IMR-90 (cell line): ENCODE data around the gene CRACDL. TPM values are rescaled to one million over a fixed set of nuclear protein-coding genes. Genes with fewer than 3 reads are reported as not detected.

Experiments
- ATAC-seq: fragments of 200-7000 bp; cut with Tn5 transposase; 2 replicates; pipeline ENCODE4 v1.9.1; 2020; ENCODE audit warnings: low read depth, mild to moderate bottlenecking, moderate library complexity
- BruUV-seq: library from RNA; stranded (reverse); fragments of 400-500 nt; replicated peaks from 2 replicates; lab custom pipeline; 2021; lab: Mats Ljungman, UMichigan
- CTCF ChIA-PET: fragments of 300-600 bp; formaldehyde crosslinking; extraction: SDS; loops from one replicate; lab custom pipeline; 2021; ENCODE audit warnings: antibody characterized with exemption; lab: Yijun Ruan, JAX
- POLR2A ChIA-PET: fragments of 300-600 bp; sonication (Branson Sonifier 250); formaldehyde crosslinking; loops from one replicate; lab custom pipeline; 2022; ENCODE audit warnings: antibody characterized with exemption; ENCODE audit not compliant: unreplicated experiment; lab: Charles Lee
- DNase-seq: peaks from one replicate; pipeline ENCODE4 v3.0.0; 2013
- H2AFZ ChIP-seq: replicated peaks from 2 replicates; pipeline ENCODE3; 2013; ENCODE audit warnings: low read length, mild to moderate bottlenecking; ENCODE audit not compliant: poor library complexity
- H2AK5ac ChIP-seq: 2 replicates; pipeline ENCODE4 v1.6.1; 2013; ENCODE audit warnings: low read depth, low read length, inconsistent platforms
- H2AK9ac ChIP-seq: replicated peaks from 2 replicates; pipeline ENCODE3; 2013; ENCODE audit warnings: mild to moderate bottlenecking, low read depth, low read length, moderate library complexity; ENCODE audit not compliant: poor library complexity
- H2BK120ac ChIP-seq: 2 replicates; pipeline ENCODE4 v1.6.1; 2013; ENCODE audit warnings: low read depth, low read length, inconsistent platforms
- H2BK15ac ChIP-seq: 3 replicates; pipeline ENCODE4 v1.6.1; 2013; ENCODE audit warnings: low read depth, low read length, inconsistent platforms
- H2BK20ac ChIP-seq: 2 replicates; pipeline ENCODE4 v1.6.1; 2013; ENCODE audit warnings: low read depth, mild to moderate bottlenecking, inconsistent platforms, low read length, moderate library complexity
- H2BK5ac ChIP-seq: 2 replicates; pipeline ENCODE4 v1.6.1; 2013; ENCODE audit warnings: mild to moderate bottlenecking, low read depth, low read length, inconsistent platforms; ENCODE audit not compliant: poor library complexity, severe bottlenecking
- H3K14ac ChIP-seq: replicated peaks from 2 replicates; pipeline ENCODE4 v1.6.1; 2013; ENCODE audit warnings: low read depth, low read length, inconsistent platforms
- H3K18ac ChIP-seq: 2 replicates; pipeline ENCODE4 v1.6.1; 2013; ENCODE audit warnings: low read depth, low read length, control low read depth
- H3K23ac ChIP-seq: 2 replicates; pipeline ENCODE4 v1.6.1; 2013; ENCODE audit warnings: low read depth, low read length, inconsistent platforms
- H3K27ac ChIP-seq: 2 replicates; pipeline ENCODE4 v1.5.1; 2013; ENCODE audit warnings: mild to moderate bottlenecking, control low read depth, low read length; ENCODE audit not compliant: insufficient read depth
- H3K27me3 ChIP-seq: 2 replicates; pipeline ENCODE4 v1.6.1; 2013; ENCODE audit warnings: low read length; ENCODE audit not compliant: control insufficient read depth, insufficient read depth
- H3K36me3 ChIP-seq: 2 replicates; pipeline ENCODE4 v1.6.1; 2013; ENCODE audit warnings: low read length, mixed read lengths; ENCODE audit not compliant: control insufficient read depth, insufficient read depth
- H3K4ac ChIP-seq: 2 replicates; pipeline ENCODE4 v1.6.1; 2013; ENCODE audit warnings: low read depth, low read length, inconsistent platforms
- H3K4me1 ChIP-seq: 2 replicates; pipeline ENCODE4 v1.6.1; 2013; ENCODE audit warnings: low read length, mixed read lengths; ENCODE audit not compliant: control insufficient read depth, insufficient read depth
- H3K4me2 ChIP-seq: 2 replicates; pipeline ENCODE4 v1.6.1; 2013; ENCODE audit warnings: low read depth, mild to moderate bottlenecking, control low read depth, low read length, moderate library complexity
- H3K4me3 ChIP-seq: 2 replicates; pipeline ENCODE4 v1.5.1; 2013; ENCODE audit warnings: low read depth, mild to moderate bottlenecking, control low read depth, low read length, moderate library complexity; ENCODE audit not compliant: insufficient read depth
- H3K56ac ChIP-seq: 2 replicates; pipeline ENCODE4 v1.6.1; 2013; ENCODE audit warnings: low read length, inconsistent platforms; ENCODE audit not compliant: insufficient read depth; ENCODE audit errors: extremely low read depth
- H3K79me1 ChIP-seq, 2 experiments: 2 replicates each; pipeline ENCODE4 v1.6.1; 2013; ENCODE audit warnings: low read length in 2 of 2, inconsistent platforms in 1 of 2, low read depth in 1 of 2
- H3K9ac ChIP-seq: 2 replicates; pipeline ENCODE4 v1.6.1; 2013; ENCODE audit warnings: low read depth, low read length, control low read depth
- H3K9me1 ChIP-seq: 2 replicates; pipeline ENCODE4 v1.6.1; 2013; ENCODE audit warnings: low read length, inconsistent platforms; ENCODE audit not compliant: insufficient read depth
- H3K9me3 ChIP-seq: 2 replicates; pipeline ENCODE4 v1.6.1; 2013; ENCODE audit warnings: low read length; ENCODE audit not compliant: control insufficient read depth, insufficient read depth
- H4K20me1 ChIP-seq: 2 replicates; pipeline ENCODE4 v1.6.1; 2013; ENCODE audit warnings: low read length, inconsistent platforms; ENCODE audit not compliant: insufficient read depth
- H4K5ac ChIP-seq: 2 replicates; pipeline ENCODE4 v1.6.1; 2013; ENCODE audit warnings: mild to moderate bottlenecking, low read depth, low read length, control low read depth
- H4K8ac ChIP-seq, 2 experiments: 2 replicates each; pipeline ENCODE4 v1.6.1; 2013; ENCODE audit warnings: low read depth in 2 of 2, low read length in 2 of 2, control low read depth in 1 of 2, inconsistent platforms in 1 of 2
- H4K91ac ChIP-seq: 2 replicates; pipeline ENCODE4 v1.6.1; 2013; ENCODE audit warnings: low read depth, low read length, inconsistent platforms; ENCODE audit not compliant: insufficient read depth
- CEBPB ChIP-seq: IDR thresholded peaks from 2 replicates; pipeline ENCODE4 v1.6.1; 2012; ENCODE audit warnings: low read depth, low read length, improper control_type of control experiment
- MAFK ChIP-seq: IDR thresholded peaks from 2 replicates; pipeline ENCODE4 v1.6.1; 2012; ENCODE audit warnings: low read depth, low read length, improper control_type of control experiment
- MAZ ChIP-seq: IDR thresholded peaks from 2 replicates; pipeline ENCODE4 v1.6.1; 2012; ENCODE audit warnings: low read depth, mild to moderate bottlenecking, low read length, improper control_type of control experiment, moderate library complexity, borderline replicate concordance
- MXI1 ChIP-seq: IDR thresholded peaks from 2 replicates; pipeline ENCODE4 v1.6.1; 2012; ENCODE audit warnings: low read depth, mild to moderate bottlenecking, low read length, moderate library complexity, borderline replicate concordance
- NFE2L2 ChIP-seq: fragments of 150-350 bp; IDR thresholded peaks from 2 replicates; pipeline ENCODE4 v1.6.1; 2016; ENCODE audit warnings: low read depth, mild to moderate bottlenecking, low read length
- RAD21 ChIP-seq: IDR thresholded peaks from 2 replicates; pipeline ENCODE4 v1.6.1; 2012; ENCODE audit warnings: low read length, improper control_type of control experiment
- RFX5 ChIP-seq: IDR thresholded peaks from 2 replicates; pipeline ENCODE4 v1.8.0; 2012; ENCODE audit warnings: low read depth, mild to moderate bottlenecking, low read length, moderate library complexity
- SMC3 ChIP-seq: fragments of 150-350 bp; IDR thresholded peaks from 2 replicates; pipeline ENCODE4 v1.6.1; 2016; ENCODE audit warnings: low read depth, mild to moderate bottlenecking, antibody characterized with exemption, low read length, moderate library complexity
- WGBS, 2 experiments: methylation state at CpG; one replicate each; pipeline versions ENCODE4 v1.1.5 to v1.1.7; 2013; ENCODE audit warnings: missing lambda C conversion rate in 2 of 2; ENCODE audit not compliant: insufficient read length in 1 of 2; ENCODE audit errors: extremely low coverage in 2 of 2; 5-methylcytosine and 5-hydroxymethylcytosine counted together
- dilution Hi-C: fragments of 300-500 bp; cut with HindIII; formaldehyde crosslinking; loops from one replicate; pipeline ENCODE4 v1.14.3; 2018; ENCODE audit warnings: low sequenced_read_pairs; ENCODE audit not compliant: unreplicated experiment
- in situ Hi-C: fragments of 300-500 bp; cut with MboI; formaldehyde crosslinking; loops from 3 replicates; pipeline ENCODE4 v1.14.3; 2019; ENCODE audit warnings: low sequenced_read_pairs, inconsistent platforms, mixed read lengths
- intact Hi-C: fragments of 100-400 bp; cut with micrococcal nuclease; formaldehyde crosslinking; loops from 2 replicates; pipeline ENCODE4 v1.10.0; 2022
- polyA plus RNA-seq, 3 experiments: library from polyadenylated mRNA; depleted of rRNA; stranded (reverse); fragments of >200 nt; gene quantifications; 2 replicates each; pipeline ENCODE4 v1.2.3, GENCODE V29; 2012; ENCODE audit warnings: low replicate concordance in 1 of 3
- total RNA-seq: library from RNA; depleted of rRNA; stranded (reverse); fragments of >200 nt; gene quantifications from 2 replicates; pipeline ENCODE4 v1.2.3, GENCODE V29; 2012
- TF ChIP-seq, protein P1 (sequence below): fragments of 150-350 bp; IDR thresholded peaks from 2 replicates; pipeline ENCODE4 v1.6.1; 2016; ENCODE audit warnings: low read depth, mild to moderate bottlenecking, low read length, moderate library complexity, borderline replicate concordance

CRACDL gene
- total and polyA plus RNA-seq, 2 of the 4 experiments (the other 2 are of a cell fraction) = not detected

DNA sequence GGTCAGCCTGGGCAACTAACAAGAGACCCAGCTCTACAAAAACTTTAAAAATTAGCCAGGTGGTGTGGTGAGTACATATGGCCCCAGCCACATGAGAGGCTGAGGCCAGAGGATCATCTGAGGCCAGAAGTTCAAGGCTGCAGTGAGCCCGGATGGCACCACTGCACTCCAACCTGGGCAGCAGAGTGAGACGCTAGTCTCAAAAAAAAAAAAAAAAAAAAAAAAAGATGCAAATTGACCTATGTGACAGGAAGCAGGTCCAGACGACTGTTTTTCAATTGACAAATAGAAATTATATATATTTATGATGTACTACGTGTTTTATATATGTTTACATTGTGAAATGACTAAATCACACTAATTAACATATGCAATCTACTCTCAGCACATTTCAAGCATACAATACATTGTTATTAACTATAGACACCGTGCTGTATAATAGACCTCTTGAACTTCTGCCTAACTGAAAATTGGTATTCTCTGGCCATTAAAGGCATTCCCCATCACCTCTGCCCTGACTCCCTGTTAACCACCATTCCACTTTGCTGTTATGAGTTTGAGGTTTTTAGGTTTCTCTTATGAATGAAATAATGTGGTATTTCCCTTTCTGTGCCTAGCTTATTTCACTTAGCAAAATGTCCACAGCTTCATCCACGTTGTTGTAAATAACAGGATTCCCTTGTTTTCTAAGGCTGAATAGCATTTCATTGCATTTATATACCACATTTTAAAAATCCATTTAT is 172.6 kb downstream of the CRACDL start:
- in situ Hi-C loops (no loop called here), intact Hi-C loops (no loop called here), dilution Hi-C loops (no loop called here)
- Histone ChIP-seq H4K91ac (no peak overlapping the region), H3K9me3 (no peaks in the 10 kb centered on the region), H3K18ac (no peak overlapping the region), H2BK5ac (no peak overlapping the region), H3K27me3 (peaks cover 14% of the 10 kb centered on the region), H3K9me1 (no peaks in the 10 kb centered on the region), H2AK5ac (no peak overlapping the region), H3K79me1 (no peaks in the 10 kb centered on the region), H2BK120ac (no peak overlapping the region), H3K27ac (no peak overlapping the region), H3K23ac (no peak overlapping the region), H3K56ac (no peak overlapping the region), H2AFZ (no peak overlapping the region), H3K4me1 (no peaks in the 10 kb centered on the region), H4K20me1 (no peaks in the 10 kb centered on the region), H2BK20ac (no peak overlapping the region), H3K9ac (no peak overlapping the region), H4K5ac (no peak overlapping the region), H3K14ac (no peak overlapping the region), H4K8ac (no peak overlapping the region), H3K4me3 (no peak overlapping the region), H3K4me2 (no peak overlapping the region), H2BK15ac (no peak overlapping the region), H3K36me3 (no peaks in the 10 kb centered on the region), H2AK9ac (no peak overlapping the region), H3K4ac (no peak overlapping the region)
- no CpG with 5 or more reads among the region's 6 CpGs for WGBS, 2 experiments
- BruUV-seq = no TSS peak
- ATAC-seq = no peak
- ChIA-PET CTCF (no interaction called here), POLR2A (no interaction called here)
- DNase-seq = no peak
- TF ChIP-seq, protein P1, sequence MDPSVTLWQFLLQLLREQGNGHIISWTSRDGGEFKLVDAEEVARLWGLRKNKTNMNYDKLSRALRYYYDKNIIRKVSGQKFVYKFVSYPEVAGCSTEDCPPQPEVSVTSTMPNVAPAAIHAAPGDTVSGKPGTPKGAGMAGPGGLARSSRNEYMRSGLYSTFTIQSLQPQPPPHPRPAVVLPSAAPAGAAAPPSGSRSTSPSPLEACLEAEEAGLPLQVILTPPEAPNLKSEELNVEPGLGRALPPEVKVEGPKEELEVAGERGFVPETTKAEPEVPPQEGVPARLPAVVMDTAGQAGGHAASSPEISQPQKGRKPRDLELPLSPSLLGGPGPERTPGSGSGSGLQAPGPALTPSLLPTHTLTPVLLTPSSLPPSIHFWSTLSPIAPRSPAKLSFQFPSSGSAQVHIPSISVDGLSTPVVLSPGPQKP = no peak
- no peak for TF ChIP-seq RFX5
- TF ChIP-seq MAFK = no peak
- TF ChIP-seq SMC3 = no peak
- TF ChIP-seq NFE2L2 = no peak
- no peak for TF ChIP-seq MAZ
- TF ChIP-seq RAD21 = no peak
- TF ChIP-seq MXI1 = no peak
- TF ChIP-seq CEBPB = no peak
